Transverse colon (tissue), 4 donors: ENCODE measurements around the gene TTC9B. TPM values are rescaled to one million over a fixed set of nuclear protein-coding genes. Genes with fewer than 3 reads are reported as not detected.

Source experiments
- DNase-seq: peaks from one replicate; pipeline ENCODE4 v3.0.0-alpha.2; 2019
- H3K27ac ChIP-seq, 4 donors: fragments of 200-600 bp; sonication (generic); 2 replicates each; pipeline ENCODE4 v1.5.1; 2016 to 2018; ENCODE audit warnings: inconsistent platforms in 4 of 4
- H3K27me3 ChIP-seq: fragments of 200-600 bp; sonication (generic); 2 replicates; pipeline ENCODE4 v1.5.1; 2017; ENCODE audit warnings: inconsistent platforms
- H3K36me3 ChIP-seq, 4 donors: fragments of 200-600 bp; sonication (generic); 2 replicates each; pipeline ENCODE4 v1.5.1; 2017 to 2019; ENCODE audit warnings: inconsistent platforms in 4 of 4
- H3K4me1 ChIP-seq, 4 donors: fragments of 200-600 bp; sonication (generic); 2 replicates each; pipeline ENCODE4 v1.5.1; 2017 to 2020; ENCODE audit warnings: inconsistent platforms in 4 of 4
- H3K4me3 ChIP-seq, 4 donors: fragments of 200-600 bp; sonication (generic); 1 replicate in 1 of 4; 2 replicates in 3 of 4; pipeline versions ENCODE4 v1.5.1 to v1.6.1; 2017 to 2019; ENCODE audit warnings: inconsistent platforms in 4 of 4
- H3K9me3 ChIP-seq, 2 donors: fragments of 200-600 bp; sonication (generic); 2 replicates each; pipeline ENCODE4 v1.5.1; 2017 to 2019; ENCODE audit warnings: inconsistent platforms in 2 of 2
- EP300 ChIP-seq: sonication (generic); formaldehyde crosslinking; IDR thresholded peaks from one replicate; pipeline ENCODE4 v1.6.1; 2017; ENCODE audit warnings: antibody characterized with exemption, low read depth
- POLR2A ChIP-seq: fragments of 450-650 bp; IDR thresholded peaks from one replicate; pipeline ENCODE4 v1.6.1; 2016; ENCODE audit warnings: antibody characterized with exemption, mild to moderate bottlenecking, moderate library complexity
- POLR2AphosphoS5 ChIP-seq, 3 donors: sonication (generic); formaldehyde crosslinking; IDR thresholded peaks; one replicate each; pipeline ENCODE4 v1.6.1; 2016; ENCODE audit warnings: antibody characterized with exemption in 3 of 3
- WGBS, 2 donors: methylation state at CpG; one replicate each; pipeline ENCODE4 v1.1.5; 2018; ENCODE audit warnings: low coverage in 1 of 2; 5-methylcytosine and 5-hydroxymethylcytosine counted together
- in situ Hi-C, 4 donors: fragments of 200-750 bp; cut with MboI; loops; one replicate each; pipeline versions ENCODE4 v1.15.0 to v1.15.1; 2017; ENCODE audit warnings: low sequenced_read_pairs in 3 of 4, low pct_ligation_motif_present in 1 of 4, low pct_unique_long_range_greater_than_20kb in 1 of 4
- intact Hi-C: fragments of 100-400 bp; cut with DNase I; formaldehyde crosslinking; loops from one replicate; pipeline ENCODE4 v1.15.1; 2023; ENCODE audit warnings: low total_unique reads
- total RNA-seq, 4 donors: library from RNA; depleted of rRNA; stranded (reverse); fragments of >200 nt; gene quantifications; one replicate each; pipeline ENCODE4 v1.1.0, GENCODE V29; 2016
- TF ChIP-seq, protein P1 (sequence below), 5 experiments: fragments of 200-600 bp in 3 of 5; fragments of 450-650 bp in 2 of 5; sonication (generic) in 3 of 5; IDR thresholded peaks; 1 replicate in 2 of 5; 2 replicates in 3 of 5; pipeline ENCODE4 v1.5.1; 2016 to 2017; ENCODE audit warnings: antibody characterized with exemption in 5 of 5, inconsistent platforms in 3 of 5, mild to moderate bottlenecking in 2 of 5, moderate library complexity in 1 of 5

The TTC9B gene
- total RNA-seq, 4 donors from 2014 or later = not detected

DNA sequence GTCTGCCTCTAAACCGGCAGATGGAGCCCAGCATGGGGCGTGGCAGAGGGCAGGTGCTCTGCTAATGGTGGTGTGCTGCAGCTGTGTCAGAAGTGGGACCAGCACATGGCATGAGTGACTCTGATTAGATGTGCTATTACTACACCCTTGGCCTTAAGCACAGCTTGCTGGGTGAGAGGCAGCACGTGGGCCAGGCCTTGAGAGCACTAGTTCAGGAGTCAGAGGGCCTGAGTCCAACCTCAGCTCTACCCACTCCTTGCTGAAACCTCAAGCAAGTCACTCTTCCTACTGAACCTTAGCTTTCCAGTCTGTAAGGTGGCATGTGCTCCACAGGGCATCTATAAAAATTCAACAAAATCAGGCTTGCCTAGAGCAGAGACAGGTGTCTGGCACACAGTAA, 44.2 kb upstream of the TTC9B start:
- Histone ChIP-seq H3K27me3 (no peaks in the 10 kb centered on the region), H3K27ac (no peak overlapping the region), H3K9me3 (no peaks in the 10 kb centered on the region), H3K36me3 (peaks cover 0 to 7% (median 3%) of the 10 kb centered on the region in 4 donors), H3K4me1 (peaks cover 0 to 6% (median 1%) of the 10 kb centered on the region in 4 donors), H3K4me3 (no peak overlapping the region)
- 92 to 100% methylated on average over 2 to 3 of the region's 3 CpGs for WGBS, 2 donors
- TF ChIP-seq EP300 (no peak), POLR2AphosphoS5 (IDR thresholded peaks at IDR 0.05) (no peak), POLR2A (no peak)
- TF ChIP-seq, protein P1, sequence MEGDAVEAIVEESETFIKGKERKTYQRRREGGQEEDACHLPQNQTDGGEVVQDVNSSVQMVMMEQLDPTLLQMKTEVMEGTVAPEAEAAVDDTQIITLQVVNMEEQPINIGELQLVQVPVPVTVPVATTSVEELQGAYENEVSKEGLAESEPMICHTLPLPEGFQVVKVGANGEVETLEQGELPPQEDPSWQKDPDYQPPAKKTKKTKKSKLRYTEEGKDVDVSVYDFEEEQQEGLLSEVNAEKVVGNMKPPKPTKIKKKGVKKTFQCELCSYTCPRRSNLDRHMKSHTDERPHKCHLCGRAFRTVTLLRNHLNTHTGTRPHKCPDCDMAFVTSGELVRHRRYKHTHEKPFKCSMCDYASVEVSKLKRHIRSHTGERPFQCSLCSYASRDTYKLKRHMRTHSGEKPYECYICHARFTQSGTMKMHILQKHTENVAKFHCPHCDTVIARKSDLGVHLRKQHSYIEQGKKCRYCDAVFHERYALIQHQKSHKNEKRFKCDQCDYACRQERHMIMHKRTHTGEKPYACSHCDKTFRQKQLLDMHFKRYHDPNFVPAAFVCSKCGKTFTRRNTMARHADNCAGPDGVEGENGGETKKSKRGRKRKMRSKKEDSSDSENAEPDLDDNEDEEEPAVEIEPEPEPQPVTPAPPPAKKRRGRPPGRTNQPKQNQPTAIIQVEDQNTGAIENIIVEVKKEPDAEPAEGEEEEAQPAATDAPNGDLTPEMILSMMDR (IDR thresholded peaks at IDR 0.05) = no peak
- intact Hi-C loops (no loop called here), in situ Hi-C loops (no loop called here)
- DNase-seq = no peak

DNA sequence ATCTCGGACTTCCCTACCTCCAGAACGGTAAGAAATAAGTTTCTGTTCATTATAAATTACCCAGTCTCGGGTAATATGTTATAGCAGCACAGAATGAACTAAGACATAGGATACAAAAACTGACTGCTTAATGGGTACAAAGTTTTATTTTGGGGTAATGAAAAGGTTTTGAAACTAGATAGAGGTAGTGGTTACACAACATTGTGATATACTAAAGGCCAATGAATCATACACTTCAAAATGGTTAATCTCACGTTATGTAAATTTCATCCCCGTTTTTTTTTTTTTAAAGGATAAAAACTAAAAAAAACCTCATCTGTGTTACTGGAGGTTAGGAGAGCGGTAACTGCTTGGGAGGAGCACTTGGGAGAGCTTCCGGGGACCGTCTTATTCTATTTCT, 43.4 kb upstream of the TTC9B start:
- in situ Hi-C loops = no loop called here
- DNase-seq = no peak
- Histone ChIP-seq H3K36me3 (peaks cover 0 to 7% (median 3%) of the 10 kb centered on the region in 4 donors), H3K4me1 (peaks cover 0 to 5% (median under 1%) of the 10 kb centered on the region in 4 donors), H3K27me3 (no peaks in the 10 kb centered on the region), H3K9me3 (no peaks in the 10 kb centered on the region), H3K27ac (no peak overlapping the region), H3K4me3 (no peak overlapping the region)
- WGBS, 2 donors = 83 to 85% methylated on average over 8 of the region's 8 CpGs
- intact Hi-C loops = no loop called here
- TF ChIP-seq EP300 (no peak), POLR2A (no peak), POLR2AphosphoS5 (IDR thresholded peaks at IDR 0.05) (no peak)
- TF ChIP-seq, protein P1 (IDR thresholded peaks at IDR 0.05) = no peak

DNA sequence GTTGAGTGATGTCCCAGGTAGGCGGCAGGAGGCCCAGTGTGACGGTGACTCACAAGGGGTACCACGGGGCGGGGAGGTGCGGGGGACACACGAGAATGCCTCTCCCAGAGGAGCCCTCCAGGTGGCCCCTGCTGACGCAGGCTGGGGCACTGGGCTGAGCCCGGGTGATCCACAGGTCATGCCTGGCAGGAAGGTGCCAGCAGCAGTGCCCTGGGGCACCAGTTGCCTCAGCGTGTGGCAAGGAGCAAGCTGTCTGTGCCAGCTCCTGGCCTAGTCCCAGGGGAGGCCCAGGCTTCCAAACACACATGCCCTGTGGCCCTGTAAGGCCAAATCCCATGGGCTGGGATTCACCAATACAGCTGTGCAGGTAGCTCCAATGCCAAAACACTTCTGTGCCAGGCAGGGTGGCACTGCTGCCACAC, 38.9 kb upstream of the TTC9B start:
- Histone ChIP-seq H3K9me3 (no peaks in the 10 kb centered on the region), H3K4me1 (no peaks in the 10 kb centered on the region), H3K36me3 (peaks cover 0 to 21% (median 9%) of the 10 kb centered on the region in 4 donors), H3K27ac (no peak overlapping the region), H3K27me3 (no peaks in the 10 kb centered on the region), H3K4me3 (no peak overlapping the region)
- 75% methylated on average over 8 of the region's 9 CpGs; no CpG with 5 or more reads in 1 of the 2 donors for WGBS, 2 donors
- TF ChIP-seq POLR2A = no peak
- no peak for TF ChIP-seq POLR2AphosphoS5 (IDR thresholded peaks at IDR 0.05)
- no peak for TF ChIP-seq EP300
- TF ChIP-seq, protein P1 (IDR thresholded peaks at IDR 0.05) = no peak
- intact Hi-C loops = no loop called here
- in situ Hi-C loops = no loop called here
- no peak for DNase-seq

DNA sequence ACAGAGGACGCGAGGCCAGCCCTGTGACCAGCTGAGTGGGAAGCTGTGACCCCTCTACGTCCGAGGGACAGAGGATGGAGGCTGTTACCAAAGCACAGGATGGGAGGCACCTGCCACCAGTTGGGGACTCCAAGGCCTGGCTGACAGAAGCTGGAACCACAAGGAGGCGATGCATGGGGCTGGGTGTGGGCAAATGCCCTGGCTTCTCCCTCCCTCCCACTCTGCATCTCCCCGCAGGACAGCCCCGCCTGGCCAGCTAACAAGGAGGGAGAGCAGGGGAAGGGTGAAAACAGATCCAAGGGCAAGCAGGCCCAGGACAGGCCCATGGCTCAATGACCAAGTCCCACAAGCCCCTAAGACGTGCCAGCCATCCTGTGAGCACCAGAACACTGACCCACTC, 38.3 kb upstream of the TTC9B start:
- peaks cover 0 to 21% (median 9%) of the 10 kb centered on the region in 4 donors for H3K36me3 ChIP-seq
- no peak for DNase-seq
- 93% methylated on average over 8 of the region's 8 CpGs; no CpG with 5 or more reads in 1 of the 2 donors for WGBS, 2 donors
- H3K27ac ChIP-seq = no peak overlapping the region
- H3K27me3 ChIP-seq = no peaks in the 10 kb centered on the region
- in situ Hi-C loops (no loop called here), intact Hi-C loops (no loop called here)
- H3K4me3 ChIP-seq = no peak overlapping the region
- no peaks in the 10 kb centered on the region for H3K9me3 ChIP-seq
- TF ChIP-seq POLR2A = no peak
- TF ChIP-seq POLR2AphosphoS5 (IDR thresholded peaks at IDR 0.05) = no peak
- no peak for TF ChIP-seq EP300
- TF ChIP-seq, protein P1 (IDR thresholded peaks at IDR 0.05) = no peak
- no peaks in the 10 kb centered on the region for H3K4me1 ChIP-seq
